ENCODE results near the gene HNRNPA1.
"Not testable (repeated sequence)": the region's sequence is repeated elsewhere in the genome, so short reads cannot be mapped to it uniquely, and the experiment has no call there.

Gene HNRNPA1

DNA sequence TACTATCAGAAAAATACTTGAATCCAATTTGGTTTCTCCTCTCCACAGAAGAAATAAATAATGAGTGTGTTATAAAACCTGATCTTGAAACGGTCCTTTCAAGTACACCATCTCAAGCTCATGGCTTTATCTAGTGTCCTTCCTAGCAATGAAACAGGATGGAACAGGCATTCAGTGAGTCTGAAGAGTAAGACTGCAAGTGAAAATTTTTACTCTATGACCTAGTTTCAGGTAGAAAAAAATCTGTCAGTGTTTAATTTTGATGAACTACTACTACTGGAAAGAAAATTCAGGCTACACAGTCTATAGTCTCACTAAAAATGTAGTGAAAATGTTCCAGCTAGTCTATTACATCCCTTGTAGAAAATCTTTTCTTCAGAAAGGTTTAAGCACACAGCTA lies 8.3 kb upstream of the HNRNPA1 start:
- TF ChIP-seq, protein P1, sequence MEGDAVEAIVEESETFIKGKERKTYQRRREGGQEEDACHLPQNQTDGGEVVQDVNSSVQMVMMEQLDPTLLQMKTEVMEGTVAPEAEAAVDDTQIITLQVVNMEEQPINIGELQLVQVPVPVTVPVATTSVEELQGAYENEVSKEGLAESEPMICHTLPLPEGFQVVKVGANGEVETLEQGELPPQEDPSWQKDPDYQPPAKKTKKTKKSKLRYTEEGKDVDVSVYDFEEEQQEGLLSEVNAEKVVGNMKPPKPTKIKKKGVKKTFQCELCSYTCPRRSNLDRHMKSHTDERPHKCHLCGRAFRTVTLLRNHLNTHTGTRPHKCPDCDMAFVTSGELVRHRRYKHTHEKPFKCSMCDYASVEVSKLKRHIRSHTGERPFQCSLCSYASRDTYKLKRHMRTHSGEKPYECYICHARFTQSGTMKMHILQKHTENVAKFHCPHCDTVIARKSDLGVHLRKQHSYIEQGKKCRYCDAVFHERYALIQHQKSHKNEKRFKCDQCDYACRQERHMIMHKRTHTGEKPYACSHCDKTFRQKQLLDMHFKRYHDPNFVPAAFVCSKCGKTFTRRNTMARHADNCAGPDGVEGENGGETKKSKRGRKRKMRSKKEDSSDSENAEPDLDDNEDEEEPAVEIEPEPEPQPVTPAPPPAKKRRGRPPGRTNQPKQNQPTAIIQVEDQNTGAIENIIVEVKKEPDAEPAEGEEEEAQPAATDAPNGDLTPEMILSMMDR (IDR thresholded peaks at IDR 0.05; ENCODE audit: insufficient read depth, low read depth, low read length, missing control alignments) = no peak
- no peak overlapping the region for H3K4me3 ChIP-seq (ENCODE audit: low read length)
- no peak for DNase-seq (ENCODE audit: low read depth)

DNA sequence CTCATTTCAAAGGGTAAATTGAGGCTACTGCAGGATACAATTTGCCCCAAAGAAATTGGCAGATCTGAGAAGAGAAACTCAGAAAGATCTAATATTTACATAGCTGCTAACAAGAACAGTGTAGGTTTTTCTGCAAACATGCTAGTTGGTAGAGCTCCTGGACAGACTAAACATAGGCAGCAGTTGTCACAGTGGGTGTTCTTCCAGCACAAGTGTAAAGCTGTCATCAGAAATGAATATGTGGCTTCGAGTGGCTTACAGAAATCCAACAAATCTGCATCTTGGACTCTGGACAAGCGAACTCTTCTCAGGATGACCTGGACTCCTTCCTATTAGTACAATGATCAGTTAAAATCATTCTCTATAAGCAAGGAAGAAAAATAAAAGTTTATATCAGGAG lies 6.5 kb upstream of the HNRNPA1 start:
- TF ChIP-seq, protein P1 (IDR thresholded peaks at IDR 0.05; ENCODE audit: insufficient read depth, low read depth, low read length, missing control alignments) = no peak
- no peak for DNase-seq (ENCODE audit: low read depth)
- no peak overlapping the region for H3K4me3 ChIP-seq (ENCODE audit: low read length)

DNA sequence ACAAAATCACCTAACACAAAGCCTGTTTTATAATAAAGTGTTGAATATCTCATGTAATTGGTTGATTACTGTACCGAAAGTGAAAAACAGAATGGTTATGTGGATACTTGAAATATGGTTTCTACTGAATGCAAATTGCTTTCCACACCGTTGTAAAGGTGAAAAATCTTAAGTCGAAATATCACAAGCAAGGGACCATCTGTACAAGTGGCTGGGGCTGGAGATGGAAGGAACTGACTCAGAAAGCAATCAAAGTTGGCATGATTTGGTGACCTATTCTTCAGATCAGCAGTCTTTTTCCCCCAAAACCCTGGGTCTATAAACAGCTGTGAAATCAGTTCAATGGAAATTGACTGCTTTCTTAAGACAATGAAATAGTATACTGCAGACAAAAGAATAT lies 4.2 kb upstream of the HNRNPA1 start:
- no peak for DNase-seq (ENCODE audit: low read depth)
- TF ChIP-seq, protein P1 (IDR thresholded peaks at IDR 0.05; ENCODE audit: insufficient read depth, low read depth, low read length, missing control alignments) = no peak
- H3K4me3 ChIP-seq (ENCODE audit: low read length) = no peak overlapping the region

DNA sequence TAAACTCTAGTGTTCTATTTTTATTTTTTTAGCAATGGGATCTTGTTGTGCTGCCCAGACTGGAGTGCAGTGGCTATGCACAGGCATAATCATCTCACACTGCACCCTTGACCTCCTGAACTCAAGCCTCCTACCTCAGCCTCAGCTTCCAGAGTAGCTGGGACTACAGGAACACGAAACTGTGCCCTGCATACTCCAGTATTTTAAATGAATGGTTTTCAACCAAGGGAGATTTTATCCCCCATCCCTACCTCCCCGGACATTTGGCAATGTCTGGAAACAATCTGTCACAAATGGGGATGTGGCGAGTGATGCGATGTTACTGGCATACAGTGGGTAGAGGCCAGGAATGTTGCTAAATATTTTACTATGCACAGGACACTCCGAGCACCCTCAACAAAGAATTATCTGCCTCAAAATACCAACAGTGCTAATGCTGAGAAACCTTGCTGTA lies 2.7 kb upstream of the HNRNPA1 start:
- TF ChIP-seq, protein P1 (IDR thresholded peaks at IDR 0.05; ENCODE audit: insufficient read depth, low read depth, low read length, missing control alignments) = no peak
- H3K4me3 ChIP-seq (ENCODE audit: low read length) = peak overlapping the region; percentile 98

DNA sequence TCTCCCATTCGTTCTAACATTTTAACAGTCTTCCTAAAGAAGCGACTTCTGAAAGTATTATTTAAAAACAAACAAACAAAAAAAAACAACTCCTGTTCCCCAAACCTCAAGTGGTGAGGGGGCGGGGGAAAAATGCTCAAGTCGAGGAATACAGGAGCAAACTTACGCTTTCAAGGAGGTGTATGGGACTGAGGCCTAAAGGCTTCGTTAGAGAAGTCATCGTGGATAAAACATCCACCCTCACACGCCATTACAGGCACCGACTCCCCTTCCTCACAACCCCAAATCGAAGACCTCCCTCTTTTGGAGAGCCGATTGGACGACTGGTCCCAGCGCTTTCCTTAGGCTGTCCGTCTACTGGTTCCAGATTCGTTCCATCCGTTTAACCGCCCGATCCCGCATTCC lies 1.3 kb upstream of the HNRNPA1 start:
- no peak for DNase-seq (ENCODE audit: low read depth)
- peak overlapping the region; percentile 98 for H3K4me3 ChIP-seq (ENCODE audit: low read length)
- TF ChIP-seq, protein P1 (IDR thresholded peaks at IDR 0.05; ENCODE audit: insufficient read depth, low read depth, low read length, missing control alignments) = no peak

More for the DNA sequence above, 2.7 kb upstream of the HNRNPA1 start:
- no peak for DNase-seq (ENCODE audit: low read depth)

DNA sequence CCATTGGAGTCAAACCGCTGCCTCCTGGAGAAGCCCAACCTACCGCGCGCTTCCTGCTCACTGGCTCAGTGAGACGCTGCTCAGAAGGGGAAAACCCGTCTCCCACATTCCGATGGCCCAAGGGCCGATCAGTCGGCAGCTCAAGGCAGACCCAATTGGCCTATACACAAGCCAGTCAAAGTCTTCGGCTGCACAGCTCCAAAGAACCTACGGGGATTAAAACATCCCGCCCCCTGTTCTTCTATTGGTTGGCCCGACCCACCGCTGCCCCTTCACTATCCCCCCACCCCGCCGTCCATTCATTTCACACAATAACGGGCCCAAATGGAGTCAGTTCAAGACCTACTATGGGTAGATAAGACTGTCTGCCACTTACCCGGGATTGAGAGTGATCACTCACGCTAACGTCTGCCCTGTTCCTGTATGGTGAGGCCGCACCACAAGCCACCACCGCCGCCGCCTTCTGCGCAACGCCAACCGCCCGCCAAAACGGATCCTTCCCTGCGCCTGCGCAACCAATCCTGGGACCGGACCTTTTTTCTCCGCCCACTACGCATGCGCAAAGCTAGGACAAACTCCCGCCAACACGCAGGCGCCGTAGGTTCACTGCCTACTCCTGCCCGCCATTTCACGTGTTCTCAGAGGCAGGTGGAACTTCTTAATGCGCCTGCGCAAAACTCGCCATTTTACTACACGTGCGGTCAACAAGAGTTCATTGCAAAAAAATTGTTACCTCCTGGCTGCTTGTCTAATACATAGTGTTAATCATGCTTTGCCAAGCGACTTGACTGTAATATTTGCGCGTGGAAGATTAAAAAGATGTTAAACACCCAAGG lies 676 bp upstream of the HNRNPA1 start, which contains the start of gene CBX5:
CBX5 (minus strand) TSS at position 491 of the 836 bp plus-strand sequence. CDS start 22,472 bp downstream, outside the sequence.
- peak within 1 kb of the TSS; percentile 98 for H3K4me3 ChIP-seq (ENCODE audit: low read length)
- DNase-seq (ENCODE audit: low read depth) = peak; percentile 100

DNA sequence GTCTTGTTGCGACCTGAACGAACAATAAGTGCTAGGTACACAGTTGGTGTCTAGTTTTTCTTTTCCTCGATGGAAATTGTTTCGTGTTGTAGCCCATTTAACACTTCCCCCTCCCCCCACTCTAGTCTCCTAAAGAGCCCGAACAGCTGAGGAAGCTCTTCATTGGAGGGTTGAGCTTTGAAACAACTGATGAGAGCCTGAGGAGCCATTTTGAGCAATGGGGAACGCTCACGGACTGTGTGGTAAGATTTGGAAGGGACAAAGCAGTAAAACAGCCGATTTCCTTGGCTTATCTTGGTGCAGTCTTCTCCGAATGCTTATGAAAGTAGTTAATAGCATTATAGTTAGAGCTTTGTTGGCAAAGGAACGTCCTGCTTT lies 724 bp downstream of the HNRNPA1 start:
- DNase-seq (ENCODE audit: low read depth) = not testable (repeated sequence)
- peak overlapping the region; percentile 98 for H3K4me3 ChIP-seq (ENCODE audit: low read length)

More for the DNA sequence above, 676 bp upstream of the HNRNPA1 start, which contains the start of gene CBX5:
- TF ChIP-seq, protein P1 (IDR thresholded peaks at IDR 0.05; ENCODE audit: insufficient read depth, low read depth, low read length, missing control alignments) = no peak

DNA sequence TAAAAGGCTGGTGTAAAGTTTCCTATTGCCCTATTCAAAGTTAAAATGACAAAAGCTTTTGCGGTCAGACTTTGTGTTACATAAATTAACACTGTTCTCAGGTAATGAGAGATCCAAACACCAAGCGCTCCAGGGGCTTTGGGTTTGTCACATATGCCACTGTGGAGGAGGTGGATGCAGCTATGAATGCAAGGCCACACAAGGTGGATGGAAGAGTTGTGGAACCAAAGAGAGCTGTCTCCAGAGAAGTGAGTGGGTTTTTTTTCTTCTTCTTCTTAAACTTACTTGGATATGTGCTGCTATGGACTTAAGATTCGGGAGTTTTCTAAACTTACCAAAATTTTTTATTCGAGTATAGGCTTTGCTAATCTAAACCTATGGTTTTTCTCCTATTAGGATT lies 1.2 kb downstream of the HNRNPA1 start:
- peak overlapping the region; percentile 98 for H3K4me3 ChIP-seq (ENCODE audit: low read length)
- not testable (repeated sequence) for DNase-seq (ENCODE audit: low read depth)

Measured in epithelial cell of esophagus (primary cell).